Adrenal gland (tissue), 12 donors: ENCODE data around the gene SPINT2. TPM values are rescaled to one million over a fixed set of nuclear protein-coding genes. Genes with fewer than 3 reads are reported as not detected.

ENCODE experiments used
- DNase-seq, 7 donors: peaks; one replicate each; pipeline ENCODE4 v3.0.0-alpha.2; 2019 to 2020
- H3K27ac ChIP-seq, 5 donors: fragments of 200-600 bp; sonication (generic) in 4 of 5; 1 replicate in 3 of 5; 2 replicates in 2 of 5; pipeline versions ENCODE4 v1.5.1 to v1.8.0; 2016 to 2020; ENCODE audit warnings: mild to moderate bottlenecking in 1 of 5
- H3K27me3 ChIP-seq: fragments of 200-600 bp; 2 replicates; pipeline ENCODE4 v1.8.0; 2021
- H3K36me3 ChIP-seq, 2 donors: fragments of 200-600 bp; replicated peaks in 1 of 2; 1 replicate in 1 of 2; 2 replicates in 1 of 2; pipeline versions ENCODE4 v1.5.1 to v1.8.0; 2018 to 2022
- H3K4me1 ChIP-seq, 2 donors: fragments of 200-600 bp; replicated peaks in 1 of 2; 1 replicate in 1 of 2; 2 replicates in 1 of 2; pipeline versions ENCODE4 v1.5.1 to v1.8.0; 2018 to 2021
- H3K4me3 ChIP-seq, 4 donors: fragments of 200-600 bp; sonication (generic) in 3 of 4; one replicate each; pipeline ENCODE4 v1.5.1; 2016 to 2018
- H3K9me3 ChIP-seq, 3 donors: fragments of 200-600 bp; sonication (generic) in 1 of 3; replicated peaks in 1 of 3; 1 replicate in 2 of 3; 2 replicates in 1 of 3; pipeline versions ENCODE4 v1.5.1 to v1.8.0; 2016 to 2021
- POLR2A ChIP-seq, 2 donors: fragments of 450-650 bp; IDR thresholded peaks; one replicate each; pipeline ENCODE4 v1.6.1; 2017; ENCODE audit warnings: antibody characterized with exemption in 2 of 2, mild to moderate bottlenecking in 2 of 2, moderate library complexity in 1 of 2
- WGBS, 4 donors: extraction: QIAGEN DNeasy Blood & Tissue Kit in 2 of 4; methylation state at CpG; one replicate each; pipeline versions ENCODE4 v1.1.5 to v1.1.7; 2013 to 2017; 5-methylcytosine and 5-hydroxymethylcytosine counted together
- intact Hi-C, 2 donors: fragments of 100-400 bp; cut with DNase I; formaldehyde crosslinking; loops; one replicate each; pipeline versions ENCODE4 v1.14.1 to v1.15.0; 2022 to 2023
- polyA plus RNA-seq, 3 donors: library from polyadenylated mRNA; stranded (reverse); fragments of 200-250 nt in 2 of 3; fragments of 350-450 nt in 1 of 3; fragmentation: Illumina TruSeq in 1 of 3; extraction: RNeasy Lipid Tissue Mini Kit (QIAGEN cat#74804) in 1 of 3; gene quantifications; one replicate each; pipeline ENCODE4 v1.2.3, GENCODE V29; 2013 to 2014
- total RNA-seq, 9 donors: library from RNA; depleted of rRNA in 4 of 9; stranded (reverse); fragments of >200 nt in 4 of 9; fragments of 120-200 nt in 1 of 9; fragmentation: NEBNext Ultra II Directional in 1 of 9; extraction: Animal tissue kit (Norgen Biotek cat#: 25700) in 1 of 9; gene quantifications; one replicate each; pipeline versions ENCODE4 v1.1.0 to v1.2.4, GENCODE V29; 2013 to 2023
- TF ChIP-seq, protein P1 (sequence below), 6 experiments: fragments of 450-650 bp in 4 of 6; fragments of 200-600 bp in 2 of 6; sonication (generic) in 1 of 6; IDR thresholded peaks; 1 replicate in 5 of 6; 2 replicates in 1 of 6; pipeline versions ENCODE4 v1.5.1 to v1.8.0; 2016 to 2021; ENCODE audit warnings: antibody characterized with exemption in 6 of 6, mild to moderate bottlenecking in 2 of 6, moderate library complexity in 1 of 6
- donor health status: healthy with polysubstance abuse.
- donor health status: Bipolar disorder and iron deficiency.
- donor health status: DM: yes; HTN: yes; CAD: no.
- donor health status: DM: no; HTN: no; CAD: no.
- donor health status: DM: no; HTN: no; CAD: no.
- donor health status: DM: yes; HTN: yes; CAD: no.

Gene SPINT2
- total and polyA plus RNA-seq, 12 donors = 33.4 to 233 (median 68.8) TPM

DNA sequence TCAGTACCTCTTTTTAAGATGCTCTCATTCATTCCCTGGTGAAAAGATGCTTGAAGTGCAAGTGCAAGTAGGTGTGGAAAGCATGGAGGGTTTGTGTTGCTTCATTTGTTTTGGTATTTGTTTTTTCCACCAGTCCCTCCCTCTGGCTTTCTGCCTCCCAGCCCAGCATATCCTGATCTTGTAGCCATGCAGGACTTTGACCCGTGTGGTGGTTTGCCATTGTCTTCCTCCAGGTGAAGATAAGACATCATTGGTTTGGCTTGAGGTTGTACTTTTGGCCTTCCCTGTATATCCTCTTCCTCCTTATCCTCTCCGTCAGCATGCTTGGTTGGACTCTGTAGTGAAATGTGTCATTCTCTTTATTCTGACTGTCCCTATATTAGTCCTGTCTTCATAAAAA lies 9.1 kb downstream of the SPINT2 start:
- Histone ChIP-seq H3K27ac (no peak overlapping the region), H3K27me3 (no peaks in the 10 kb centered on the region), H3K4me3 (no peak overlapping the region), H3K4me1 (peaks cover 25 to 45% of the 10 kb centered on the region in 2 donors), H3K9me3 (no peaks in the 10 kb centered on the region), H3K36me3 (no peaks in the 10 kb centered on the region)
- TF ChIP-seq POLR2A (IDR thresholded peaks at IDR 0.05) = no peak
- TF ChIP-seq, protein P1, sequence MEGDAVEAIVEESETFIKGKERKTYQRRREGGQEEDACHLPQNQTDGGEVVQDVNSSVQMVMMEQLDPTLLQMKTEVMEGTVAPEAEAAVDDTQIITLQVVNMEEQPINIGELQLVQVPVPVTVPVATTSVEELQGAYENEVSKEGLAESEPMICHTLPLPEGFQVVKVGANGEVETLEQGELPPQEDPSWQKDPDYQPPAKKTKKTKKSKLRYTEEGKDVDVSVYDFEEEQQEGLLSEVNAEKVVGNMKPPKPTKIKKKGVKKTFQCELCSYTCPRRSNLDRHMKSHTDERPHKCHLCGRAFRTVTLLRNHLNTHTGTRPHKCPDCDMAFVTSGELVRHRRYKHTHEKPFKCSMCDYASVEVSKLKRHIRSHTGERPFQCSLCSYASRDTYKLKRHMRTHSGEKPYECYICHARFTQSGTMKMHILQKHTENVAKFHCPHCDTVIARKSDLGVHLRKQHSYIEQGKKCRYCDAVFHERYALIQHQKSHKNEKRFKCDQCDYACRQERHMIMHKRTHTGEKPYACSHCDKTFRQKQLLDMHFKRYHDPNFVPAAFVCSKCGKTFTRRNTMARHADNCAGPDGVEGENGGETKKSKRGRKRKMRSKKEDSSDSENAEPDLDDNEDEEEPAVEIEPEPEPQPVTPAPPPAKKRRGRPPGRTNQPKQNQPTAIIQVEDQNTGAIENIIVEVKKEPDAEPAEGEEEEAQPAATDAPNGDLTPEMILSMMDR (IDR thresholded peaks at IDR 0.05) = no peak
- no peak for DNase-seq
- WGBS, 4 donors = 76 to 89% (median 84%) methylated on average over 2 of the region's 2 CpGs
- intact Hi-C loops = no loop called here

DNA sequence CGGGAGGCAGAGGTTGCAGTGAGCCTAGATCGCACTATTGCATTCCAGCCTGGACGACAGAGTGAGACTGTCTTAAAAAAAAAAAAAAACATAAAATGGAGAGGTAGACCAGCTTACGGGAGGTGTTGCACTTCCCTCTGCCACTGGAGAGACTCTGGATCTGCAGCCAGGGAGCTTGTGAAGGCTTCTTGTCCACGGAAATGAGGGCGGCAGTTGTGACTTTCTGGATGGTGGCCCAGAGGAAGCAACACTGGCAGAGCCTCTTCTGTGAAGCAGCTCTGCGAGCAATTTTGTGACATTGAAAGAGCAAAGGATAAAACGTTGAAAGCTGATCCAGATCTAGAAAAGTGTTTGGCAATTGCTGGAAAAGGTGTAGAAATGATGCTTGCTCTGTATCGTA lies 10.4 kb downstream of the SPINT2 start:
- Histone ChIP-seq H3K9me3 (no peaks in the 10 kb centered on the region), H3K4me3 (no peak overlapping the region), H3K27ac (peak overlapping the region in 2 of 5 donors; percentile 11 to 45), H3K27me3 (no peaks in the 10 kb centered on the region), H3K36me3 (no peaks in the 10 kb centered on the region), H3K4me1 (peaks cover 28 to 50% of the 10 kb centered on the region in 2 donors)
- 21 to 35% (median 25%) methylated on average over 9 of the region's 9 CpGs for WGBS, 4 donors
- no peak for TF ChIP-seq POLR2A (IDR thresholded peaks at IDR 0.05)
- TF ChIP-seq, protein P1 (IDR thresholded peaks at IDR 0.05) = no peak
- peak; percentile 43 to 85 (median 71) for DNase-seq
- intact Hi-C loops = no loop called here

DNA sequence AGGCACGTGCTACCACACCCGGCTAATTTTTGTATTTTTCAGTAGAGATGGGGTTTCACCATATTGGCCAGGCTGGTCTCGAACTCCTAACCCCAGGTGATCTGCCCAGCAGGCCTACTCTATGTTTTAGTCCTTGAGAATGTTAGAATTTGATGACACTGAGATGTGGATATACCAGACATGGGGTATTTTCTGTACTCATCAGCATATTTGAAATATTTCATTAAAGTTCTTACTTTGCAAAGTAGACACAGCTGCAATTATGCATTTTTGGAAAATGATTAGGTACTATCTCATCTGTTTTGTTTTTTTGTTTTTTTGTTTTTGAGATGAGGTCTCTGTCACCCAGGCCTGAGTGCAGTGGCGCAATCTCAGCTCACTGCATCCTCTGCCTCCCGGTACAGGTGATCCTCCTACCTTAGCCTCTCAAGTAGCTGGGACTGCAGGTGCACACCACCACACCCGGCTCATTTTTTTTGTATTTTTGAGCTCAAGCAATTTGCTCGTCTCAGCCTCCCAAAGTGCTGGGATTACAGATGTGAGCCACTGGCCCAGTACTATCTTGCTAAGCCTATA lies 12.7 kb downstream of the SPINT2 start:
- 90 to 95% (median 94%) methylated on average over 7 of the region's 7 CpGs for WGBS, 4 donors
- H3K4me1 ChIP-seq = peaks cover 28 to 39% of the 10 kb centered on the region in 2 donors

DNA sequence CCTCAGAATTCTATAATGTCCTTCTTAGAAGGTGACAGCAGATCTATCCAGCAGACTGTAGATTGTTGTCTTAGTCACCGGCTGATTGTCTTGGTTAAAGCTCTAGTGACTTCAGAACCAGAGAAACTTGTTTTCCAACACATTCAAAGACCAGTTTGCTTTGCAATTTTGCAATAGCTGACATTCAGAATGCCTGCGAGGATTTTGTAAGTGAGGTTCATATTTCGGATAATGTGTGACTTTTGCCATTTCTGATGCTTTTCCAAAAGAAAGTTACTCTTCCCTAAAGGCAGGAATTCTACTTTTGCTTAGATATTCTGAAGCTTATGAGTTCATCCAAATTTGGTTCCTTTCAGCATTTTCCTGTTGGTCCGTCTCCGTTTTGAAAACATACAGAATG lies 13.2 kb downstream of the SPINT2 start:
- intact Hi-C loops = no loop called here
- TF ChIP-seq, protein P1 (IDR thresholded peaks at IDR 0.05) = no peak
- TF ChIP-seq POLR2A (IDR thresholded peaks at IDR 0.05) = no peak
- Histone ChIP-seq H3K4me3 (no peak overlapping the region), H3K4me1 (peaks cover 28 to 45% of the 10 kb centered on the region in 2 donors), H3K36me3 (no peaks in the 10 kb centered on the region), H3K9me3 (no peaks in the 10 kb centered on the region), H3K27ac (peak overlapping the region; percentile 9 to 90 (median 78)), H3K27me3 (no peaks in the 10 kb centered on the region)
- 25 to 36% (median 31%) methylated on average over 5 of the region's 5 CpGs for WGBS, 4 donors
- no peak for DNase-seq

More for the DNA sequence above, 12.7 kb downstream of the SPINT2 start:
- no peak overlapping the region for H3K4me3 ChIP-seq
- no peak for DNase-seq
- TF ChIP-seq POLR2A (IDR thresholded peaks at IDR 0.05) = no peak
- TF ChIP-seq, protein P1 (IDR thresholded peaks at IDR 0.05) = no peak
- no peaks in the 10 kb centered on the region for H3K36me3 ChIP-seq
- no peaks in the 10 kb centered on the region for H3K27me3 ChIP-seq
- H3K9me3 ChIP-seq = no peaks in the 10 kb centered on the region
- intact Hi-C loops = no loop called here
- H3K27ac ChIP-seq = peak overlapping the region in 4 of 5 donors; percentile 65 to 90 (median 81)
